DMS153 treated with DMSO at 0.1 percent for 48 hours (cell line): ENCODE results near the gene SIPA1.
"Not testable (repeated sequence)": the region's sequence is repeated elsewhere in the genome, so short reads cannot be mapped to it uniquely, and the experiment has no call there.

Experiments used
- DNase-seq: peaks from one replicate; lab custom pipeline; 2025; ENCODE audit not compliant: unreplicated experiment; lab: John Stamatoyannopoulos, UW

SIPA1 gene

GRCh38 chr11:65658174-65659021 lies 20.5 kb downstream of the SIPA1 start:
- DNase-seq = no peak

DNA sequence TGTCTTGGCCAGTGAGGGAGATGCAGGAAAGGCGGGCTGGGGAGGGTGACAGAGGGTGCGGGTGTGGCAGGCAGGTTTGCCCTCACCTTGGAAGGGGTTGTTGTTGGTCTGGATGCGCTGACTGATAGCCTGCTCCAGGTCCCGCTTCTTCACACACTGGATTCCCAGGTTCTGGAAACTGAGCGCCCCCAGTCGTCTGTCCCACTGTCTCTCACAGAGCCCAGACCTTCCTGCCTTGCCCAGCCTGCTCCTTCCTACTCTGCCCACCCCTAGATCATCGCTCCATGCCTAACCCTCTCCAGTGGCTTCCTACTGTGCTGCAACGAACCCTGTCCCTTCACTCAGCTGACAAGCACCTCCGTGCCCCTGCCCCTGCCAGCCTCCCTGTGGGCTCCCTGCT lies 22.1 kb downstream of the SIPA1 start:
- DNase-seq = no peak

- DNase-seq = not testable (repeated sequence)
These were observed 23.0 kb downstream of the SIPA1 start for GRCh38 chr11:65660908-65661307.

- no peak for DNase-seq
These were observed 23.8 kb downstream of the SIPA1 start for GRCh38 chr11:65661599-65662246.

- no peak for DNase-seq
These were observed 24.4 kb downstream of the SIPA1 start for GRCh38 chr11:65662247-65662798.

DNA sequence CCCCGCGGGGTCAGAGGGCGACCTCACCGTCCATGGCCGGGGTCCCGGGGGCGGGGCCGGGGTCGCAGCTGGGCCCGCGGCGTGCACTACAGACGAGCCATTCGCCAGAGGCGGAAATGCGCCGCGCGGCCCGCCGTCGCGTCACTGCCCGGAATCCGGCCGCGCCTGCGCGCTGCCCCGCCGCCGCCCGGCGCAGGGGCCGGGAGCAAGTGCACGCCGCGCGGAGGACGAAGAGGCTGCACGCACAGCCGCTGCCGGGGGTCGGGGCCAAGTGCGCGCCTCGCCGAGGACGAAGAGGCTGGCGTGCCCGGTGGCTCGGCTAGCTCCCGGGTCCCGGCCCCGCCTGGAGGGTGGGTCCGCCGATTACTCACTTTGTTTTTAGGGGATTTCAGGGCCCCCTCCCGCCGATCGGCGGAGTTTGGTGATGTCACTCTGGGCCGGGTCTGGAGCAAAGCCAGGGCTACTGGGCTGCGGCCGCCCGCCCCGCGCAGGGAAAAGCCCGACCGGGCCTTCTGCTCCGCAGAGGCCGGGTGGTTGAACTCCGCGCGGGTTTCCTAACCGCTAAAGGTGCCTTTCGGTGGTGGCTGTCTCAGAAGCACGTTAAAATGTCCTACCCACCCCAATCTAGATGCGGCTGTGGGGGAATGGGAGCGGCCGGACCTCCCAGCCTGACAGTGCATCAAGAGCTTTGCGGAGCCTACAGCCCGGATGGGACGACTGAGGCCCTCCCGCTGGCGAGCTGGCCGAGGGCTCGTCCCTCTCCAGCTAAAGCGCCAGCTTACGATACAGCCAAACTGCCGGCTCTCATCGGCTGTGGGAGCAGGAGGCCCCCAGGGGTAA lies 25.1 kb downstream of the SIPA1 start, which contains the start of gene RELA:
Gene RELA (minus strand): TSS at position 118 of the 840 bp plus-strand sequence. CDS start 84 bp downstream, at position 34.
- peak; percentile 65 for DNase-seq

GRCh38 chr11:65663639-65664200 lies 25.8 kb downstream of the SIPA1 start:
- peak; percentile 36 for DNase-seq

DNA sequence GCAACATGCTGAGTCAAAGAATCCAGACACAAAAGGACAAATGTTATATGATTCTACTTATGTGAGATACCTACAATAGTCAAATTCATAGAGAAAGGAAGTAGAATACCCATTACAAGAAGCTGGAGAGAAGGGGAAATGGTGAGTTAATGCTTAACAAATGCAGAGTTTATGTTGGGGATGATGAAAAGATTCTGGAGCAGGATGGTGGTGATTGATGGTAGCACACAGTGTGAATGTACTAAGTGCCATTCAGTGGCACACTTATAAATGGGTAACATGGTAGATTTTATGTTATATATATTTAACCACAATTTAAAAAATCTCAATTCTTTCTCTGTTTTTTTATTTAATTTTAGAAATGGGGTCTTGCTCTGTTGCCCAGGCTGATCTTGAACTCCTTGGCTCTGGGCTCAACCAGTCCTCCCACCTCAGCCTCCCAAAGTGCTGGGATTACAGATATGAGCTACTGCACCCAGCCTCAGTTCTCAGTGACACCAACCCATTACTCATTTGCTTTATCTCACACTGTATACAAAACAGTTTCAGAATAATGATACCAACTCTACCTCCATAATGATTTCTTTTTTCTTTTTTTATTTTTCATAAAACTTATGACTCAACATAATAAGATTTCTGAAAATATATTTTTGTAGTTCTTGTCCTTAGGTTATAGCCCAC lies 34.4 kb downstream of the SIPA1 start:
- no peak for DNase-seq

DNA sequence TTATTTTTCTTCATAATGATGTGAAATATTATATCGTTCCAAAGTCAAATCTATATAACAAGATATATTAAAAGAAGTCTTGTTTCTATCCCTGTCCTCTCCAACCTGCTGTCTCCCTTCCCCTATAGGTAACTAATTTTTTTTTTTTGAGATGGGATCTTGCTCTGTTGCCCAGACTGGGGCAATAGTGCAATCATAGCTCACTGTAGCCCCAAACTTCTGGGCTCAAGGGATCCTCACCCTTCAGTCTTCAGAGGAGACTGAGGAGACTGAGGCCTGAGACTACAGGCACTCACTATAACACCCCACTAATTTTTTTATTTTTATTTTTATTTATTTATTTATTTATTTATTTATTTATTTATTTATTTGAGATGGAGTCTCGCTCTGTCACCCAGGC lies 35.1 kb downstream of the SIPA1 start:
- no peak for DNase-seq

- DNase-seq = no peak
These were observed 42.4 kb downstream of the SIPA1 start for GRCh38 chr11:65680192-65680743.

- not testable (repeated sequence) for DNase-seq
These were observed 45.6 kb downstream of the SIPA1 start for GRCh38 chr11:65683480-65683879.

DNA sequence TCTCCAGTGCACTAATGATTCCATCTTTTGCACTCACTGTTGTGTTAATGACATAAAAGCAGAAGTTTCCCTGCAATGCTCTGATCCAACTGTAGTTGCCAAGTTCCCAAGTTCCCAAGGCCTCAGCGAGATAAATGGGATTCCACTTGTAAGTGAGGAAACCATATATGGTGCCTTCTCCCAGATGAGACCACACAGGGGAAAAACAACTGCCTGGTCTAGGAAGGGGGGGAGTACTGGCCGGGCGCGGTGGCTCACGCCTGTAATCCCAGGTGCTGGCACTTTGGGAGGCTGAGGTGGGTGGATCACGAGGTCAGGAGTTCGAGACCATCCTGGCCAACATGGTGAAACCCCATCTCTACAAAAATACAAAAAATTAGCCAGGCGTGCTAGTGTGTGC lies 48.1 kb downstream of the SIPA1 start:
- no peak for DNase-seq

DNA sequence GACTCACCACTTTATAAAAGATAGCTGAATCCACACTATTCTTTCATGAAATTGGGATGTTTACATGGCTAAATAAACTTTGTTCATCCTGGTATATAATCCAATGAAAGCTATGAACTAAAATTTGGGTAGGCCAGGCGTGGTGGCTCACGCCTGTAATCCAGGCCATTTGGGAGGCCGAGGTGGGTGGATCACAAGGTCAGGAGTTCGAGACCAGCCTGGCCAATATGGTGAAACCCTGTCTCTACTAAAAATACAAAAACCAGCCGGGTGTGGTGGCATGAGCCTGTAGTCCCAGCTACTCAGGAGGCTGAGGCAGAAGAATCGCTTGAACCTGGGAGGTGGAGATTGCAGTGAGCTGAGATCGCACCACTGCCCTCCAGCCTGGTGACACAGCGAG lies 53.9 kb downstream of the SIPA1 start:
- not testable (repeated sequence) for DNase-seq

DNA sequence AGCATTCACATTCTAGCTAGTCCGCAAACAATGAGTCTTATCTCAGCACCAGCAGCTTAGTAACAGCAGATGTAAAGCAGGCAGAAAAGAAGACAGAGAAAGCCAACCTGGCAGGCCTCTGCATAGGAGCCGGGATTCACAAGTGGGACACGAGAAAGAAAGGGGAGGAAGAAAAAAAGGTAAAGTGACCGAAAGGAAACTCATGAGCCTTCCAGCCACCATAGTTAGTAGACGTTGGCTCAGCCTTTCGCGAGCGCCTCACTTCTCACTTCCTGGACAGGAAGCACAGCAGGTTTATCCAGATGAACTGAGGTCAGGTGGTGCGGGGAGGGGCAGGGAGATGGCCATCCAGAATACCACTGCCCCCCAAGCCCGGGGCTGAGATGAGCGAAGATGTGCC lies 54.5 kb downstream of the SIPA1 start:
- DNase-seq = no peak

DNA sequence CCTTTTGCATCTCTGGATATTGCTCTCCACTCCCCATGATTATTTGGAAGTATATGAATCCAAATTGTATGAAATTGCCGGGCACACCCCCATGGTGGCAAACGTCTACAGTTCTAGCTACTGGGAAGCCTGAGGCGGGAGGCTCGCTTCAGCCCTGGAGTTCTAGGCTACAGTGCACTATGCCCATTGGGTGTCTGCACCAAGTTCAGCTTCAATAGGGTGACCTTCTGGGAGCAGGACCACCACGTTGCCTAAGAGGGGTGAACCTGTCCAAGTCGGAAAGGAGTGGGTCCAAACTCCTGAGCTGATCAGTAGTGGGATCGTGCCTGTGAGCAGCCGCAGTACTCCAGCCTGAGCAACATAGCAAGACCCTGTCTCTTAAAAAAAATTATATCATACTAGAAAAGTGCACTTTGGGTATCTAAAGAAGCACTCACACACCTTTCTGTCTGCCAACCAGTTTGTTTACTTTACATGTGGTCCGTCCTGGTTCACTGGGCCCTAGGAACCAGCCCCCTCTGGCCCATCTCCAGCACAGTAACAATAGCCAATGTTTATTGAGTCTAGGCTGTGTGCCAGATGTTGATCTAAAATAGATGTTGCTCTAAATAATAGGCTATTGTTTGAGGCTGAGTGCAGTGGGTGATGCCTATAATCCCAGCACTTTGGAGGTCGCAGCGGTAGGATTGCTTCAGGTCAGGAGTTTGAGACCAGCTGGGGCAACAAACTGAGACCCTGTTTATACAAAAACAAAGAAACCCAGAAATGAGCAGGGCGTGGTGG lies 57.7 kb downstream of the SIPA1 start:
- DNase-seq = peak; percentile 91

DNA sequence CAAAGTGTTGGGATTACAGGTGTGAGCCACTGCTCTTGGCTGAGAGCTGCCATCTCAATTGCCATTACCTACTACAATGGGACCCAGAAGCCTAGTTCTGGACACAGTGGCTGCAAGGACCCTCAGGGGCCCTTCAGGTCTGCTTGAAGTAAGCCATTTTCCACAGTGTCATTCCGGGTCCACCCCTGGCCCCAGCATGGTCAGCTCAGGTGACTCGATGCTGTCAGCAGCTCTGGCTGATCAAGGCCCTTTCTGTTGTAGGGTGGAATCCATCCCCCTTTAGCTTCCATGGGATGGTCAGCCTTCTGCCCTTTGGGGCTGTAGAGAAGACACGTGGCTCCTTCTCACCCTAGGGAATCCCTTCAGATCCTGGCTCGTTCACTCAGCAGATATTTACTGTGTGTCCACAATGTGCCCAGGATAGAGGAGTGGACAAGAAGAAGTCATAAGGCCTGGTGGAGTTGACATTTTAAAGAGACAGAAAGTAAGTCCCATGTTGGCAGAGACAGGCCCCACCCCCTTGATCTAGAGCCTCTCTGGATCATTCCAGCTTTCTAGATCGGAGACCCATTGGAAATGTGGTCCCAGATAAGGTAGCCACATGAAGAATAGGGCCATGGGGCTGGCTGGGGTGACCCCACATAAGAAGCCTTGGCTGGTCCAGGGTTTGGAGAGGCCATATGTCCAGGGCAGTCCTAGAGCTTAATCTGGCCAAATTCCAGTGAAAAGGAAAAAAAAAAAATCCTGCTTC lies 59.1 kb downstream of the SIPA1 start:
- no peak for DNase-seq

DNA sequence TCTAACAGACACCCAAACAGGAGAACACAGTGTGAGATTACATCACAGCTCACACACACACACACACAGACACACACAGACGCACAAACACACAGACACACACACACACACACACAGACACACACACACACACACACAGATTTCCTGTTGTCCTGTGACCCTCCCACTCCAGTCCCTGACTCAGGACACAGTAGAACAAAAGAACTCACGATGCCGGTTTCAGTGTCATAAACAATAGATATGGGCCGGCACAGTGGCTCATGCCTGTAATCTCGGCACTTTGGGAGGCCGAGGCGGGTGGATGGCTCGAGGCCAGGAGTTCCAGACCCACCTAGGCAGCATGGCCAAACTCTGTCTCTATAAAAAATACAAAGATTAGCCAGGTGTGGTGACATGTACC lies 60.3 kb downstream of the SIPA1 start:
- DNase-seq = no peak

GRCh38 chr11:65699306-65699705 lies 61.4 kb downstream of the SIPA1 start:
- DNase-seq = no peak
